Endodermal cell (in vitro differentiated cells): ENCODE results near the gene NEDD8. TPM values are rescaled to one million over a fixed set of nuclear protein-coding genes. Genes with fewer than 3 reads are reported as not detected.

Source experiments
- DNase-seq: peaks from one replicate; pipeline ENCODE4 v3.0.0-alpha.2; 2017
- H3K27ac ChIP-seq: 2 replicates; pipeline ENCODE4 v1.5.1; 2013; ENCODE audit warnings: mild to moderate bottlenecking, low read depth, low read length, moderate library complexity
- H3K27me3 ChIP-seq: 2 replicates; pipeline ENCODE4 v1.6.1; 2013; ENCODE audit warnings: mild to moderate bottlenecking, low read length, moderate library complexity; ENCODE audit not compliant: insufficient read depth, control insufficient read depth, poor library complexity, severe bottlenecking
- H3K36me3 ChIP-seq: 2 replicates; pipeline ENCODE4 v1.7.0; 2013; ENCODE audit warnings: mild to moderate bottlenecking, low read length, moderate library complexity; ENCODE audit not compliant: control insufficient read depth, insufficient read depth
- H3K4me1 ChIP-seq: one replicate; pipeline ENCODE4 v1.7.0; 2013; ENCODE audit warnings: low read length; ENCODE audit not compliant: control insufficient read depth, insufficient read depth
- H3K4me3 ChIP-seq: 2 replicates; pipeline ENCODE4 v1.5.1; 2013; ENCODE audit warnings: mild to moderate bottlenecking, low read length, moderate library complexity
- H3K9ac ChIP-seq: 2 replicates; pipeline ENCODE4 v1.6.1; 2013; ENCODE audit warnings: mild to moderate bottlenecking, low read length, moderate library complexity; ENCODE audit not compliant: poor library complexity, severe bottlenecking; ENCODE audit errors: extremely low read depth
- H3K9me3 ChIP-seq: 2 replicates; pipeline ENCODE4 v1.6.1; 2013; ENCODE audit warnings: mild to moderate bottlenecking, low read length, moderate library complexity; ENCODE audit not compliant: control insufficient read depth
- H3K27ac Mint-ChIP-seq: 2 replicates; pipeline ENCODE4 v1.8.0; 2020; ENCODE audit warnings: mixed read lengths
- H3K27me3 Mint-ChIP-seq: 2 replicates; pipeline ENCODE4 v1.8.0; 2021; ENCODE audit warnings: mild to moderate bottlenecking, mixed read lengths; ENCODE audit not compliant: insufficient read depth
- H3K36me3 Mint-ChIP-seq: 2 replicates; pipeline ENCODE4 v1.8.0; 2020; ENCODE audit warnings: low read depth, mixed read lengths
- H3K4me1 Mint-ChIP-seq: 2 replicates; pipeline ENCODE4 v1.8.0; 2020; ENCODE audit warnings: mixed read lengths
- H3K4me3 Mint-ChIP-seq: 2 replicates; pipeline ENCODE4 v1.8.0; 2020; ENCODE audit warnings: mild to moderate bottlenecking, moderate library complexity, mixed read lengths
- H3K9me3 Mint-ChIP-seq: 2 replicates; pipeline ENCODE4 v1.8.0; 2020; ENCODE audit warnings: mild to moderate bottlenecking, mixed read lengths
- CTCF ChIP-seq: fragments of 200-600 bp; sonication (generic); conservative IDR thresholded peaks from 2 replicates; pipeline ENCODE4 v1.5.0; 2021; ENCODE audit warnings: antibody characterized with exemption, mild to moderate bottlenecking
- WGBS, 2 experiments: methylation state at CpG; one replicate each; pipeline versions ENCODE4 v1.1.5 to v1.1.7; 2013; ENCODE audit warnings: missing lambda C conversion rate in 2 of 2, mixed read lengths in 1 of 2; ENCODE audit not compliant: insufficient coverage in 1 of 2, insufficient read length in 1 of 2; 5-methylcytosine and 5-hydroxymethylcytosine counted together
- total RNA-seq, 2 donors: library from RNA; stranded (reverse); fragmentation: NEBNext Ultra II Directional in 1 of 2; extraction: Animal tissue kit (Norgen Biotek cat#: 25700) in 1 of 2; gene quantifications; 2 replicates in 1 of 2; 3 replicates in 1 of 2; pipeline ENCODE4 v1.2.1, GENCODE V29; 2021

NEDD8 gene
- total RNA-seq, 2 donors from 2014 or later = 210 to 267 TPM

- Histone ChIP-seq H3K9ac (no peak overlapping the region), H3K4me1 (no peaks in the 10 kb centered on the region), H3K27me3 (no peaks in the 10 kb centered on the region), H3K9me3 (no peaks in the 10 kb centered on the region), H3K36me3 (peaks cover 73% of the 10 kb centered on the region), H3K4me3 (peak overlapping the region; percentile 89), H3K27ac (no peak overlapping the region)
- Mint-ChIP-seq H3K27me3 (no peaks in the 10 kb centered on the region), H3K9me3 (no peaks in the 10 kb centered on the region), H3K36me3 (peaks cover 53% of the 10 kb centered on the region), H3K4me3 (peak overlapping the region; percentile 89), H3K27ac (no peak overlapping the region), H3K4me1 (peaks cover 6% of the 10 kb centered on the region)
- no peak for TF ChIP-seq CTCF
- 88 to 89% methylated on average over 1 to 2 of the region's 2 CpGs for WGBS, 2 experiments
- DNase-seq = no peak
Measured at GRCh38 chr14:24187539-24187915, 44.6 kb downstream of the NEDD8 start.

GRCh38 chr14:24186831-24187538, 45.2 kb downstream of the NEDD8 start:
- Histone ChIP-seq H3K36me3 (peaks cover 68% of the 10 kb centered on the region), H3K9ac (no peak overlapping the region), H3K27ac (no peak overlapping the region), H3K4me1 (no peaks in the 10 kb centered on the region), H3K4me3 (no peak overlapping the region), H3K27me3 (no peaks in the 10 kb centered on the region), H3K9me3 (no peaks in the 10 kb centered on the region)
- no peaks in the 10 kb centered on the region for H3K27me3 Mint-ChIP-seq
- TF ChIP-seq CTCF = no peak
- 92 to 100% methylated on average over 4 to 10 of the region's 10 CpGs for WGBS, 2 experiments
- H3K4me1 Mint-ChIP-seq = peaks cover 6% of the 10 kb centered on the region
- peaks cover 49% of the 10 kb centered on the region for H3K36me3 Mint-ChIP-seq
- DNase-seq = no peak
- H3K27ac Mint-ChIP-seq = no peak overlapping the region
- peak overlapping the region; percentile 89 for H3K4me3 Mint-ChIP-seq
- no peaks in the 10 kb centered on the region for H3K9me3 Mint-ChIP-seq

DNA sequence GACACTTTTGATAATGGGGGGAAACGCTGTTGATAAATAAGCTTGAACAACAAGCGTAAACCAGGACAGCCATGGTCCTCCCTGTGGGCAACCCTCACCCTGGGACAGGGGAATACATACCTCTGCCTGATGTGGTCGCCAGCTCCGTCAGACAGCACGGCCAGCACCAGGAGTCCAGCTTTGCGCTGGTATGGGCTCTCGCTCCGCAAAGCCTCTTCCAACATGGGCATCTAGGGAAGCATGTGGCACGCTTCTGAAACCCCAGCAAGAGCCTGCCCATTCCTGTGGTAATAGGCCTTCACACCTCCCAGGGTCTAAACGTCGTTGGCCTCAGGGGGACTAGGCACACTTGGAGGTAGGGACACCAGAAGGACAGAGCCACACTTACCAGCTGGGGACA, 46.4 kb downstream of the NEDD8 start:
- Mint-ChIP-seq H3K36me3 (peaks cover 43% of the 10 kb centered on the region), H3K9me3 (no peaks in the 10 kb centered on the region), H3K27ac (no peak overlapping the region), H3K4me1 (peaks cover 6% of the 10 kb centered on the region), H3K27me3 (no peaks in the 10 kb centered on the region), H3K4me3 (no peak overlapping the region)
- H3K4me1 ChIP-seq = no peaks in the 10 kb centered on the region
- no peak overlapping the region for H3K4me3 ChIP-seq
- no peak overlapping the region for H3K9ac ChIP-seq
- TF ChIP-seq CTCF = no peak
- DNase-seq = no peak
- H3K9me3 ChIP-seq = no peaks in the 10 kb centered on the region
- no peak overlapping the region for H3K27ac ChIP-seq
- 94 to 97% methylated on average over 10 to 11 of the region's 11 CpGs for WGBS, 2 experiments
- H3K36me3 ChIP-seq = peaks cover 65% of the 10 kb centered on the region
- no peaks in the 10 kb centered on the region for H3K27me3 ChIP-seq
